Caco-2 (cell line): ENCODE data around the gene UCHL3. TPM values are rescaled to one million over a fixed set of nuclear protein-coding genes. Genes with fewer than 3 reads are reported as not detected.

ENCODE experiments used
- BruUV-seq: library from RNA; stranded (reverse); fragments of 400-500 nt; replicated peaks from 2 replicates; lab custom pipeline; 2021; lab: Mats Ljungman, UMichigan
- CTCF ChIA-PET: fragments of 300-600 bp; sonication (Branson Sonifier 250); formaldehyde crosslinking; loops from one replicate; lab custom pipeline; 2022; ENCODE audit warnings: antibody characterized with exemption; lab: Charles Lee
- POLR2A ChIA-PET: fragments of 300-600 bp; sonication (Branson Sonifier 250); formaldehyde crosslinking; loops from one replicate; lab custom pipeline; 2022; ENCODE audit warnings: antibody characterized with exemption; lab: Charles Lee
- DNase-seq, 2 experiments: peaks; one replicate each; pipeline versions ENCODE4 v3.0.0 to v3.0.0-alpha.2; 2020 to 2022
- H3K27me3 ChIP-seq: replicated peaks from 2 replicates; pipeline ENCODE4 v1.6.0; 2011; ENCODE audit warnings: low read length; ENCODE audit not compliant: control insufficient read depth, insufficient read depth
- H3K36me3 ChIP-seq: 2 replicates; pipeline ENCODE4 v1.5.1; 2011; ENCODE audit warnings: low read length; ENCODE audit not compliant: control insufficient read depth, insufficient read depth
- H3K4me1 ChIP-seq: fragments of 250-450 bp; sonication (Bioruptor Pico); 2 replicates; pipeline ENCODE4 v1.5.1; 2020; ENCODE audit warnings: mild to moderate bottlenecking
- H3K4me3 ChIP-seq: 2 replicates; pipeline ENCODE4 v1.5.1; 2011; ENCODE audit warnings: low read depth, mild to moderate bottlenecking, control low read depth, low read length
- H3K9me3 ChIP-seq: fragments of 250-450 bp; sonication (Bioruptor Pico); 2 replicates; pipeline ENCODE4 v1.5.1; 2020; ENCODE audit warnings: mild to moderate bottlenecking, moderate library complexity
- H3K27ac Mint-ChIP-seq: one replicate; pipeline ENCODE4 v1.8.0; 2022; ENCODE audit warnings: mixed read lengths; ENCODE audit not compliant: unreplicated experiment
- H3K27me3 Mint-ChIP-seq: one replicate; pipeline ENCODE4 v1.8.0; 2022; ENCODE audit warnings: mixed read lengths; ENCODE audit not compliant: insufficient read depth, unreplicated experiment
- H3K36me3 Mint-ChIP-seq: one replicate; pipeline ENCODE4 v1.8.0; 2022; ENCODE audit warnings: mild to moderate bottlenecking, mixed read lengths; ENCODE audit not compliant: insufficient read depth, unreplicated experiment
- H3K4me1 Mint-ChIP-seq: one replicate; pipeline ENCODE4 v1.8.0; 2022; ENCODE audit warnings: low read depth, mixed read lengths; ENCODE audit not compliant: unreplicated experiment
- H3K4me3 Mint-ChIP-seq: one replicate; pipeline ENCODE4 v1.8.0; 2022; ENCODE audit warnings: mild to moderate bottlenecking, moderate library complexity, mixed read lengths; ENCODE audit not compliant: unreplicated experiment
- H3K9me3 Mint-ChIP-seq: one replicate; pipeline ENCODE4 v1.8.0; 2022; ENCODE audit warnings: mixed read lengths; ENCODE audit not compliant: unreplicated experiment
- CTCF ChIP-seq, 2 experiments: fragments of 200-600 bp in 1 of 2; IDR thresholded peaks; 1 replicate in 1 of 2; 2 replicates in 1 of 2; pipeline versions ENCODE4 v1.5.1 to v1.8.0; 2011 to 2022; ENCODE audit warnings: antibody characterized with exemption in 1 of 2, control low read depth in 1 of 2, inconsistent platforms in 1 of 2, low read depth in 1 of 2, low read length in 1 of 2, mild to moderate bottlenecking in 1 of 2, moderate library complexity in 1 of 2; ENCODE audit not compliant: insufficient read depth in 1 of 2, severe bottlenecking in 1 of 2, unreplicated experiment in 1 of 2
- intact Hi-C: fragments of 100-400 bp; cut with micrococcal nuclease; formaldehyde crosslinking; loops from one replicate; pipeline ENCODE4 v1.10.0; 2022; ENCODE audit not compliant: unreplicated experiment
- total RNA-seq: library from RNA; stranded (reverse); gene quantifications from 2 replicates; pipeline ENCODE4 v1.2.3, GENCODE V29; 2022

The UCHL3 gene
- total RNA-seq, 1 experiment from 2014 or later, result 122 TPM

DNA sequence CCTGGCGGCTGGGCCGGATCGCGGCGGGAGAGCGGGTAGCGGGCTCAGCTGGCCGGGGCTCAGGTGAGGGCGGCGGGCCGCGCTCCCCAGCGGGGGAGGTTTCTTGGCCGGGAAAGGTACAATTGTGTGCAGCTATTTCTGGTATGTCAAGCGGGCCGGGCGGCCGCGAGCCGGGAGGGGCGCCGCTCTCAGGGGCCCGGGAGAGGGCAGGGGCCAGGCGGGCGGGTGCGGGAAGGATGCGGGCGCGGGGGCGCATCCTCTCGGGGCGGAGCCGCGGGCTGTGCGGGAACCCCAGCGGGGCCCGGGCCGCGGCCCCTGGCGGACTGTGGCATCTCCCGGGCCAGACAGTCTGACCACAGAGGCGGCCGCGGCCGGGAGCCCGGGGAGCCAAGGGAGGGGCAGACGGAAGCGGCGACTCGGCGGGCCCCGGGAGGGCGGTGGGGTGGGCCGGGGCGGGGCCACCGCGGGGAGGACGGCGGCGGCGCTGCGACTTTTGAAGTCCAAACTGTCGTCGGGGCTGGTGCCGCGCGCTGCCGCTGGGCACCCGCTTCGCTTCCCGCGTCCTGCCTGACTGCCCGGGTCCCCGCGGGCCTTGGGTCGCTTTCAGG is 86.3 kb downstream of the UCHL3 start, which contains the start of gene LMO7:
Gene LMO7, plus strand, starts transcription at position 503 of the 608 bp plus-strand sequence. CDS start 328 bp downstream, outside the sequence.
- DNase-seq, result peak; percentile 84 to 88
- BruUV-seq, result no TSS peak
- Histone ChIP-seq H3K27me3 (no peaks in the 10 kb centered on the region), H3K36me3 (no peaks in the 10 kb centered on the region; the same call in 1 of the 2 replicates), H3K9me3 (no peaks in the 10 kb centered on the region), H3K4me3 (peak within 1 kb of the TSS; percentile 57), H3K4me1 (peaks cover 8% of the 10 kb centered on the region; the same call in 1 of the 2 replicates)
- H3K9me3 Mint-ChIP-seq, result no peaks in the 10 kb centered on the region
- H3K27ac Mint-ChIP-seq, result peak within 1 kb of the TSS; percentile 42
- no peaks in the 10 kb centered on the region for H3K27me3 Mint-ChIP-seq
- intact Hi-C loops, result loop anchor here (2.0 to 10.0 kb wide), 3 partner anchors 69 to 261 kb away; partner anchors contain the start of gene TBC1D4
- TF ChIP-seq CTCF (IDR thresholded peaks at IDR 0.05; ENCODE audit: insufficient read depth in 1 of 2, low read depth in 1 of 2, low read length in 1 of 2, severe bottlenecking in 1 of 2, unreplicated experiment in 1 of 2), result no peak
- H3K4me3 Mint-ChIP-seq, result peak within 1 kb of the TSS; percentile 78
- H3K4me1 Mint-ChIP-seq, result peaks cover 16% of the 10 kb centered on the region
- peaks cover 8% of the 10 kb centered on the region for H3K36me3 Mint-ChIP-seq
- ChIA-PET POLR2A (no interaction called here), CTCF (no interaction called here)

DNA sequence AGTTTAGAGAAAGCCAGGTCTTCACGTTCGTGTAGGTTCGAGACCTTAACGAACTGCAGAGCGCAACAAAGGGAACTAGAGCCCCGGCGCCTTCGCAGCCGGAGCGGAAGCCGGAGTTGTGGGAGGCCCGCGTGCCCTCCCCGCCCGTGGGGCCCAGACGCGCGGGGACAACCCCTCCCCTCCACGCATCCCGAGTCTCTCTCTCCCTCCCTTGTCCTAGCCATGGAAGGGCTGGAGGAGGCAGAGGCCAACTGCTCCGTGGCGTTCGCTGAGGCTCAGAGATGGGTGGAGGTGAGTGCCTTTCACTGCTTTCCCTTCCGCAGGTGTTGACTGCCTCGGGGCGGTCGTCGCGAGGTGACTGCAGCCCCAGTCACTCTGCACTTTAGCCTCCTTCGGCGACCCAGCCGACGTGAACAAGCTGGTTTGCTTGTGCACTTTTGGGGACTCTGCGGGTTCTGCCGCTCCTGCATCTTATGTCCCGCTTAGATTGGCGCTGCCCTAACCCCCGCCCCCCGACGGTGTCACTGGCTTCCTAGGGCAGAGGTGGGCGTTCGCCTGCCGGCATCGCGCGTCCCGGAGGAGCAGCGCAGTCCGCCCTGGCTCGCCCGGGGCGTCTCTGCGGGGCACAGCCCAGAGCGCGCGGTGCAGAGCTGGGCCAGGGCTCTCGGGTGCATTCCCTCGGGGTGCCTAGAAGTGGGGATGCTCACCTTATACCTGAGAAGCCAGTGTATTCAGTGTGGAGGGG is 87.0 kb downstream of the UCHL3 start:
- peaks cover 8% of the 10 kb centered on the region; the same call in 1 of the 2 replicates for H3K4me1 ChIP-seq
- CTCF ChIA-PET, result no interaction called here
- intact Hi-C loops, result loop anchor here (2.0 to 10.0 kb wide), 3 partner anchors 70 to 262 kb away; partner anchors contain the start of gene TBC1D4
- TF ChIP-seq CTCF (IDR thresholded peaks at IDR 0.05; ENCODE audit: insufficient read depth in 1 of 2, low read depth in 1 of 2, low read length in 1 of 2, severe bottlenecking in 1 of 2, unreplicated experiment in 1 of 2), result no peak
- Mint-ChIP-seq H3K27me3 (no peaks in the 10 kb centered on the region), H3K9me3 (no peaks in the 10 kb centered on the region), H3K27ac (peak overlapping the region; percentile 26), H3K36me3 (peaks cover 8% of the 10 kb centered on the region), H3K4me3 (peak overlapping the region; percentile 78), H3K4me1 (peaks cover 16% of the 10 kb centered on the region)
- H3K4me3 ChIP-seq, result peak overlapping the region; percentile 57
- H3K9me3 ChIP-seq, result no peaks in the 10 kb centered on the region
- POLR2A ChIA-PET, result no interaction called here
- DNase-seq, result peak; percentile 57 to 64
- no peaks in the 10 kb centered on the region for H3K27me3 ChIP-seq
- no TSS peak for BruUV-seq
- no peaks in the 10 kb centered on the region; the same call in 1 of the 2 replicates for H3K36me3 ChIP-seq

DNA sequence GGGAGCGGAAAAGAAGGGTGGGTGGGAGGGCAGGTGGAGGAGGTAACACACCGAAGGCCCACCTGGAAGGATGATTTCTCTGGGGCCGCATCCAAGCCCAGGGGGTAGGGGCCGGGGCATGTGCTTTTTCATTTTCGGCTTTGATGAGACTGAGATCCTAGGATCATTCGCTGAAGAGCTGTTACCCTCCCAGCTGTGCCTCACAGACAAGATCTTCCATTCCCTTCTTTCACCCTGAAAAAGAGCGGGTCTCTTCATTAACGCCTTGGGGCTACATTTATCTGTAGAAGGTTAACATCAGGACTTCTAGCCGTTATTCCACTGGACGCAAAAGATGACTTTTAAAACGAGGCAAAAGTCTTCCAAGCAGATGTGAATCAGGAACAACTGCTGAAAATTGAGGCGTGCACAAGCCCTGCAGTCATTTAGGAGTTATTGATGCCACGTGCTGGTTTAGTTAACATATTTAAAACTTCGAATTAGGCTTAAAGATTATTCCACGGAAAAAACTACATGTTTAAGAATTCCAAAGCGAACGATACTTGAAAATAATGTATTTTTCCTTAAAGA is 87.7 kb downstream of the UCHL3 start:
- POLR2A ChIA-PET, result no interaction called here
- BruUV-seq, result TSS peak; percentile 59

More for the DNA sequence above, 87.7 kb downstream of the UCHL3 start:
- Histone ChIP-seq H3K36me3 (no peaks in the 10 kb centered on the region; the same call in 1 of the 2 replicates), H3K4me3 (peak overlapping the region; percentile 57), H3K27me3 (no peaks in the 10 kb centered on the region), H3K4me1 (peaks cover 8% of the 10 kb centered on the region; the same call in 1 of the 2 replicates), H3K9me3 (no peaks in the 10 kb centered on the region)
- intact Hi-C loops, result loop anchor here (2.0 to 10.0 kb wide), 3 partner anchors 70 to 262 kb away; partner anchors contain the start of gene TBC1D4
- TF ChIP-seq CTCF (IDR thresholded peaks at IDR 0.05; ENCODE audit: insufficient read depth in 1 of 2, low read depth in 1 of 2, low read length in 1 of 2, severe bottlenecking in 1 of 2, unreplicated experiment in 1 of 2), result no peak
- Mint-ChIP-seq H3K4me1 (peaks cover 16% of the 10 kb centered on the region), H3K9me3 (no peaks in the 10 kb centered on the region), H3K27ac (no peak overlapping the region), H3K4me3 (peak overlapping the region; percentile 78), H3K27me3 (no peaks in the 10 kb centered on the region), H3K36me3 (peaks cover 8% of the 10 kb centered on the region)
- peak in 1 of 2 experiments; percentile 10 for DNase-seq
- CTCF ChIA-PET, result no interaction called here
